HCT116 (cell line): ENCODE results near the gene TRPM1. TPM values are rescaled to one million over a fixed set of nuclear protein-coding genes. Genes with fewer than 3 reads are reported as not detected.

ENCODE experiments used
- ATAC-seq: fragments of 200-7000 bp; cut with Tn5 transposase; 2 replicates; pipeline ENCODE4 v1.9.1; 2020; ENCODE audit warnings: mild to moderate bottlenecking, moderate library complexity
- BruUV-seq: library from RNA; stranded (reverse); fragments of 400-500 nt; replicated peaks from 2 replicates; lab custom pipeline; 2021; lab: Mats Ljungman, UMichigan
- CTCF ChIA-PET: fragments of 300-600 bp; sonication (Branson Sonifier 250); formaldehyde crosslinking; loops from one replicate; lab custom pipeline; 2021; ENCODE audit warnings: antibody characterized with exemption; lab: Charles Lee
- POLR2A ChIA-PET: fragments of 300-600, 350-600 bp; sonication (Branson Sonifier 250); formaldehyde crosslinking; loops from one replicate; lab custom pipeline; 2021; ENCODE audit warnings: antibody characterized with exemption; lab: Charles Lee
- RAD21 ChIA-PET, 2 experiments: fragments of 300-600 bp; sonication (Branson Sonifier 250); formaldehyde crosslinking; loops; one replicate each; lab custom pipeline; 2023; ENCODE audit warnings: low total read pairs in 2 of 2; ENCODE audit not compliant: uncharacterized antibody in 2 of 2, unreplicated experiment in 2 of 2, low non-redundant PET in 1 of 2; lab: Charles Lee
- DNase-seq: peaks from one replicate; pipeline ENCODE4 v3.0.0-alpha.2; 2010; ENCODE audit warnings: low read depth, low spot score
- H2AFZ ChIP-seq: fragments of 200-600 bp; shearing (Covaris generic), sonication (generic); 2 replicates; pipeline ENCODE4 v1.6.1; 2017; ENCODE audit warnings: low read depth, mixed run types, mixed read lengths, antibody characterized with exemption, low read length; ENCODE audit not compliant: poor library complexity, severe bottlenecking
- H3K27ac ChIP-seq: 2 replicates; pipeline ENCODE4 v1.5.1; 2012; ENCODE audit warnings: low read depth, low read length
- H3K27me3 ChIP-seq: fragments of 200-600 bp; sonication (generic); 2 replicates; pipeline ENCODE4 v1.6.1; 2016; ENCODE audit warnings: mixed run types, low read length, mixed read lengths; ENCODE audit not compliant: insufficient read depth
- H3K36me3 ChIP-seq, 2 experiments: fragments of 200-500 bp in 1 of 2; fragments of 200-600 bp in 1 of 2; sonication (Bioruptor generic) in 1 of 2; sonication (generic) in 1 of 2; 2 replicates each; pipeline versions ENCODE4 v1.5.1 to v1.6.1; 2014 to 2016; ENCODE audit warnings: low read length in 2 of 2, inconsistent platforms in 1 of 2, mixed read lengths in 1 of 2, mixed run types in 1 of 2; ENCODE audit not compliant: insufficient read depth in 2 of 2, control insufficient read depth in 1 of 2
- H3K4me1 ChIP-seq, 2 experiments: fragments of 200-600 bp in 1 of 2; sonication (generic) in 1 of 2; 2 replicates each; pipeline versions ENCODE4 v1.5.1 to v1.6.1; 2012 to 2017; ENCODE audit warnings: low read length in 2 of 2, inconsistent platforms in 1 of 2, mild to moderate bottlenecking in 1 of 2, mixed read lengths in 1 of 2, mixed run types in 1 of 2, moderate library complexity in 1 of 2; ENCODE audit not compliant: insufficient read depth in 2 of 2, control insufficient read depth in 1 of 2
- H3K4me2 ChIP-seq: fragments of 200-600 bp; sonication (generic); 2 replicates; pipeline ENCODE4 v1.6.1; 2017; ENCODE audit warnings: mixed run types, low read length, mixed read lengths
- H3K4me3 ChIP-seq, 2 experiments: fragments of 200-600 bp in 1 of 2; sonication (generic) in 1 of 2; replicated peaks in 1 of 2; 2 replicates each; pipeline ENCODE4 v1.5.1; 2011 to 2016; ENCODE audit warnings: low read length in 2 of 2, control low read depth in 1 of 2, low read depth in 1 of 2, mild to moderate bottlenecking in 1 of 2, mixed read lengths in 1 of 2, mixed run types in 1 of 2
- H3K79me2 ChIP-seq: fragments of 200-600 bp; sonication (generic); 2 replicates; pipeline ENCODE4 v1.6.1; 2017; ENCODE audit warnings: mild to moderate bottlenecking, mixed run types, low read length, moderate library complexity, mixed read lengths; ENCODE audit not compliant: insufficient read depth
- H3K9ac ChIP-seq: fragments of 200-600 bp; sonication (generic); 2 replicates; pipeline ENCODE4 v1.6.1; 2016; ENCODE audit warnings: low read length, mixed read lengths
- H3K9me2 ChIP-seq: fragments of 200-600 bp; sonication (generic), shearing (Covaris generic); 2 replicates; pipeline ENCODE4 v1.6.1; 2017; ENCODE audit warnings: mixed run types, mild to moderate bottlenecking, moderate library complexity; ENCODE audit not compliant: insufficient read depth
- H3K9me3 ChIP-seq, 2 experiments: fragments of 200-500 bp in 1 of 2; fragments of 200-600 bp in 1 of 2; sonication (Bioruptor generic) in 1 of 2; sonication (generic) in 1 of 2; 2 replicates each; pipeline ENCODE4 v1.6.1; 2014 to 2017; ENCODE audit warnings: low read length in 2 of 2, mixed read lengths in 2 of 2, inconsistent platforms in 1 of 2, low read depth in 1 of 2, mild to moderate bottlenecking in 1 of 2, mixed run types in 1 of 2, moderate library complexity in 1 of 2; ENCODE audit not compliant: control insufficient read depth in 1 of 2, insufficient read depth in 1 of 2
- H4K20me1 ChIP-seq: fragments of 200-600 bp; sonication (generic), shearing (Covaris generic); 2 replicates; pipeline ENCODE4 v1.6.1; 2017; ENCODE audit warnings: mixed run types, mild to moderate bottlenecking, moderate library complexity; ENCODE audit not compliant: insufficient read depth
- CEBPB ChIP-seq: IDR thresholded peaks from 2 replicates; pipeline ENCODE4 v1.6.1; 2012; ENCODE audit warnings: low read depth
- EZH2 ChIP-seq: fragments of 200-600 bp; sonication (generic); IDR thresholded peaks from 2 replicates; pipeline ENCODE4 v1.6.1; 2017; ENCODE audit warnings: antibody characterized with exemption, mixed run types
- EZH2phosphoT487 ChIP-seq: fragments of 200-600 bp; IDR thresholded peaks from 2 replicates; pipeline ENCODE4 v1.6.1; 2018; ENCODE audit warnings: antibody characterized with exemption, borderline replicate concordance
- FOSL1 ChIP-seq: IDR thresholded peaks from 2 replicates; pipeline ENCODE4 v1.6.1; 2012; ENCODE audit warnings: low read depth
- REST ChIP-seq: IDR thresholded peaks from 2 replicates; pipeline ENCODE4 v1.6.1; 2012; ENCODE audit warnings: low read depth
- SIN3A ChIP-seq: IDR thresholded peaks from 2 replicates; pipeline ENCODE4 v1.6.1; 2012; ENCODE audit warnings: low read depth
- SRF ChIP-seq: IDR thresholded peaks from 2 replicates; pipeline ENCODE4 v1.6.1; 2012; ENCODE audit warnings: low read depth
- ZBTB33 ChIP-seq: IDR thresholded peaks from 2 replicates; pipeline ENCODE4 v1.6.1; 2011; ENCODE audit warnings: mild to moderate bottlenecking, low read length, moderate library complexity; ENCODE audit not compliant: insufficient replicate concordance; ENCODE audit errors: extremely low read depth
- intact Hi-C: fragments of 100-400 bp; cut with micrococcal nuclease; formaldehyde crosslinking; loops from 2 replicates; pipeline ENCODE4 v1.10.0; 2022
- total RNA-seq: library from RNA; stranded (reverse); gene quantifications from one replicate; pipeline ENCODE4 v1.2.1, GENCODE V29; 2021; ENCODE audit not compliant: unreplicated experiment

TRPM1 gene
- total RNA-seq, 1 experiment from 2014 or later: not detected

- Histone ChIP-seq H4K20me1 (no peaks in the 10 kb centered on the region), H2AFZ (no peak overlapping the region), H3K36me3 (peaks cover 0 to 2% of the 10 kb centered on the region in 2 experiments; a peak in 1 of 4 replicates), H3K4me3 (no peak overlapping the region), H3K79me2 (no peaks in the 10 kb centered on the region; the same call in 1 of the 2 replicates), H3K9me2 (no peaks in the 10 kb centered on the region), H3K27ac (no peak overlapping the region), H3K4me1 (no peaks in the 10 kb centered on the region)
- intact Hi-C loops: no loop called here
- CTCF ChIA-PET: no interaction called here
- BruUV-seq: no TSS peak
- RAD21 ChIA-PET: no interaction called here
- POLR2A ChIA-PET: interaction anchor here (0.5 kb wide), 1 partner anchor 8 kb away, joined by 3 read pairs; no protein-coding TSS in a partner anchor
- ATAC-seq: no peak
- no peak for TF ChIP-seq EZH2phosphoT487
- no peak for TF ChIP-seq ZBTB33
- TF ChIP-seq FOSL1: no peak
- no peak for TF ChIP-seq REST
- TF ChIP-seq CEBPB: no peak
- TF ChIP-seq SIN3A: no peak
- no peak for TF ChIP-seq EZH2
- no peak for TF ChIP-seq SRF
- TF ChIP-seq, all 23 proteins: peak for 0
- no peak for DNase-seq
- no peaks in the 10 kb centered on the region for H3K27me3 ChIP-seq
- no peak overlapping the region for H3K4me2 ChIP-seq
- no peaks in the 10 kb centered on the region for H3K9me3 ChIP-seq
- H3K9ac ChIP-seq: no peak overlapping the region
Observed at GRCh38 chr15:30973379-30973778, 128.1 kb downstream of the TRPM1 start.
